HK-2 (cell line): ENCODE measurements around the gene MOCS1.

Source experiments
- DNase-seq: peaks from one replicate; pipeline ENCODE4 v3.0.0-alpha.2; 2018; ENCODE audit not compliant: unreplicated experiment

Gene MOCS1

DNA sequence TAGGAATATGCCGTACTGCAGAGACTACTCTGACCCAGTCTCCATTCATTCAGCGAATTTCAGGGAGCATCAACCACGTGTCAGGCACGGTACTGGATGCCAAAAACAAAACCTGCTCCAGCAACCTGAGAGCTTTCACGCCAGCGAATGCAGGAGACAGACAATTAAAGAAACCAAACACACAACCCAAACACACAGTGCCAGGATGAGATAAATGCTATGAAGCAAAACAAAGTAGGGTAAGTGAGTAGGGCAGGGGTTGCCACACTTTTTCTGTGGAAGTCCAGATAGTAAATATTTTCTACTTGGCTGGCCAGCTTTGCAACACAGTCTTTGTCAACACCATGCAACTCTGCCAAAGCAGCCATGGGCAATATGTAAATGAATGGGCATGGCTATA, 10.0 kb downstream of the MOCS1 start:
- no peak for DNase-seq

DNA sequence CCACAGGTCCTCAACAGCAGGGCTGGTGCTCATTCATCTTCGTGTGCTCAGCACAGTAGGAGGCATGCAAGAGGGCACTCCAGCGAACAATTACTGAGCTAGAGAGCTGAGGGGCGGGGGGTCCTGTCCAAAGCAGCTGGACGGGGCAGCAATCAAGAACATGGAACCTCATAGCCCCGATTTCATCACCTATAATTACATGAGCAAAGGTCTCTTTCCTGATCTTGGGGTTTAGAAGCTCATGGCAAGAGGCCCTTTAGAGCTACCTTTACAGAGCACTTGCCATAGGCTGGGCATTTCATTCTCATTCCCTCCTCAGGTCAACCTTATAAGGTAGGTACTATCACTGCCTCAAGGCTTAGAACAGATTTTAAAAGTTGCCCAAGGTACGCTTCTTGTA, 10.4 kb downstream of the MOCS1 start:
- DNase-seq: no peak

DNA sequence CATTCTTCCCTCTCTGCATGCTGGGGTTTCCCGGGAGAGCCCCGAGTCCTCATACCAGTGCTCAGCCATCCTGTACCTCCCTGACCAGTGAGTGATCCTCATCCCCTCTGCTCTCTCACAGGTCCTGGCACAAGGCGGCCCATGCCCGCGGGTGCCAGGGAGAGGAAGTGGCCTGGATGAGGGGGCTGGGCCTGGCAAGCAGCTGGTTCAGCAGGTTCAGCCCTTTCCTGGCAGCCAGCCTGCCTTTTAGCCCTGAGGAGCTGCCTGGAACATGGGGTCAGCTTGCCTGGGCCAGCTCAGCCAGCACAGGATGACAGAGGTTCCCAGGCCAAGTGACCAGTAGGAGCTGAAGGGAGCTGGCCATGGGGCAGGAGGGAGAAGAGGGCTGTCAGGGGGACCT, 10.9 kb downstream of the MOCS1 start:
- no peak for DNase-seq

DNA sequence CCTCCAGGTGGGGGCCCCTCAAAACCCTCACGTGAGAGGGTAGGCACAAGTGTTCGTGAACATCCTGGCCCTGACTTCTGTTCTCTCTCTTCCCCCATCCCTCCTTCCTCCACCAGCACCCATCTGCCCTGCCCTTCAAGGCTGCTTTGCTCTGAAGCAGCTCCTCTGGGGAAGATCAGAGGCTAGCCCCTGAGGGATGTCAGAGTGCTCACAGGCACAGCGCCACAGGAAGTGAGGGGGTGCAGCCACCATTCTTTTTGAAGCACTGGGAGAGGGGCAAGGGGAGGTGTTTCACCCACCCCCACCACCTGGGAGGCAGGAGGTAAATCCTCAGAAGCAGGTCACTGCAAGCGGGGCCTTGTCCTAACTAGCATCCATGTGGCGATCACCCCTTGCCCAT, 11.4 kb downstream of the MOCS1 start:
- no peak for DNase-seq

DNA sequence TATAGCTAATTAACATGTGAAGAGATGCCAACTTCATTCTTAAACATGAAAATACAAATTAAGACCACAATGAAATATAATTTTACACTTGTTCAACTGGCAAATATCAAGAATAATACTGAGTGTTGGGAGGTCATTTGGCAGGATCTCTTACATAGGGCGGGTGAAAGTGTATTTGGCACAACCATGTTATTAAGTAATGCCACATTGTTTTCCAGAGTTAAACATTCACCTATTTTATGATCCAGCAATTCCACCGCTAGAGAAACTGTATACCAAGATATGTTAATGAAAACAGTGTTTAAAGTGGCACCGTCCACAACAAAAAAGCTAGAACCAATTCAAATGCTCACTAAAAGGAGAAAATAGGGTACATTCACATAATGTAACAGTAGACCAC, 14.1 kb downstream of the MOCS1 start:
- no peak for DNase-seq

DNA sequence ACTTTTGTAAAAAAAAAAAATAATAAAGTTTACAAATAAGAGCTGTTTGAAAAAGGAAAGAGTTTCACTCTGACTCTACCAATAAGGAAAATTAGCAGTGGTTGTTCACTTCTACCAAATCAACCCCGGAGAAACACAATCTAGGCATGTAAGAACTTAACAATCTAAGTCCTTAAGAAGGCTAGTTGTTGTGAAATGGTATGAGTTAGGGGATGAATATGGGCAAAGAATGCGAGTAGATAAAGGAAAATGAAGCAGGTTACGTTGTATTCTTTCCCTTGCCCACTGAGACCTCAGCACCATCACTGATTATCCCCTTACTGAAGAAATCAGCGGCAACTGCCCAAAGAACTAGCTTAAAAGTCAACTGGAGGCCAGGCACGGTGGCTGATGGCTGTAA, 15.4 kb downstream of the MOCS1 start:
- DNase-seq: no peak

DNA sequence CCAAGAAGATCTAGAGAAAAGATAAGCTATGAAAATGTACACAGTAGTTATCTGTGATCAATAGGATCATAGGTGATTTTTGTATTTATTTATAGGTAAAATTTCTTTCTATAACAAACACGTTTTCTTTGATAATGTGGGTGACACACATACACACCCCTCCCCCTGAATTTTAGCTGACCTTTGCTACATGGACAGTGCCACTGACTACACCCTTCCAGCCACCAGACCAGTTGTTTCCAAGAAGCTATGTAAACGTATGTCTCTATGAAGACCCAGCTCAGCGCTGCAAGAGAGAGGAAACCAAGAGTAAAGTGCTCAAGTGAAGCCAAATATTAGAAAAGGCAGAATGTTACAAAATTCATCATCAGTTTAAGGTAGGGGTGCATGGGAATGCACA, 16.3 kb downstream of the MOCS1 start:
- no peak for DNase-seq

DNA sequence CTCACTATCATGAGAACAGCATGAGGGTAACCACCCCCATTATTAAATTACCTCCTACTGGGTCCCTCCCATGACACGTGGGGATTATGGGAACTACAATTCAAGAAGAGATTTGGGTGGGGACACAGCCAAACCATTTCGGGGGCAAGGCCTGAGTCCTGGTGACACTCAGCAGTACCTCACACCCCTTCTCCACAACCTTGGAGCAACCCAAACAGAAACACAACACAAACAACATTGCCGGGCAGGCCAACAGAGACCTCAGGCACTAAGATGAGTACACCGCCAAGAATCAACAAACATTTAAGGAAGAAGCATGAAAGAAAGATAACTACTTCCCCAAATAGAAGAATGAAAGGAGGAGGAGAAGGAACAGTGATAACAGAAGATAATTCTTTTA, 16.9 kb downstream of the MOCS1 start:
- DNase-seq: no peak

DNA sequence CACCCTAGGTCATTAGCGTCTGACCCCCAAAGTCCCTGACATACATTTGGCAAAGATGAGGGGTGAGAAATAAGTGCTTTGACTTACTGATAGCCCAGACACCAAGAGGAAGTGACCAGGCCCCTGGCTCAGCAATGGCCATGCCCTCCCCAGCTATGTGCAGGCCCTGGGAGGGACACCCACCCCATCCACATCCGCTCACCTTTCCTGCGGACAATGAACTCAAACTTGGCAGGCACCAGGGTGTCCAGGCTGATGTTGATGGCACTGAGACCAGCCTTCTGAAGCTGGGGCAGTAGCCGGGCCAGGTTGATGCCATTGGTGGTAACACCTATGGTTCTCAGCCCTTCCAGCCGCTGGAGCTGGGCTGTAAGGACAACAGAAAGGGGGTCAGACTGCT, 18.4 kb downstream of the MOCS1 start:
- DNase-seq: no peak

DNA sequence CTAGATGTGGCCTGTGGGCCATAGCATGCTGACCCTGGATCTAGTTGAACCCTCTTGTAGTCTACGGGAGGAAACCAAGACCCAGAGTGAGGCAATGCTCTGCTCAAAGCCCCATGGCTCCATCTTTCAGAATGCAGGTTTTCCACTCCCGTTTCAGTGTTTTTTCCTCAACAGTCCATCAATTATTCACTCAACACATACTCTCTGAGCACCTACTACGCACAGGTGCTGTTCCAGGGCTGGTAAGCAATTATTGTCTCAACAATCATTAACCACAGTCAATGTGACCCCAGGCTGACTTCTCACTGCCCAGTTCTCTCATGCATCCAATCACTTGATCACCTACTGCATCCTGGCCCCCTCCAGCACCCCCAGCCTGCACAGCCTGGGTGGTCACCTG, 20.0 kb downstream of the MOCS1 start:
- no peak for DNase-seq

DNA sequence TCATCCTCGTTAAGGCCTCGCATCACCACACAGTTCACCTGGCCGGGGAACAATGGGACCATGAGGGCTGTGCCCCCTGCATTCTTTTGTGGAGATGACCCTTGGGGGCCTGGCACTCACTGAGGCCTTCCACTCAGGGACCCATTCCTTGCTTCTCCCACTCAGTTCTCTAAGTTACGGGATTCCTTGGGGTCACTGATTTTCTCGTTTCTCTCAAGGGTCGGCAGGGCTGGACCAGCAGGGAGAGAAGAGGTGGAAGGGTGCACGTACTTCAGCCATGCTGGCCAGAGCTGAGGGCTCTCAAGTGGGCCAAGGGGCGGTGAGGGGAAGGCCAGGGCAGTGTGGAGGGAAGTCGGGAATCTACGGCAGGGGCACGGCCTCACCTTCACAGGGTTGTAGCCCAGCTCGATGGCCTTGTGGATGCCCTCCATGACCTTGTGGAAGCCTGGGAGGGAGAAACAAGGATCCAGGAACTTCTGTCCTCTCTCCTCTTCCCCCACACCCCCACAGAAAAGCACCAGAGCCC, 20.8 kb downstream of the MOCS1 start:
- no peak for DNase-seq

DNA sequence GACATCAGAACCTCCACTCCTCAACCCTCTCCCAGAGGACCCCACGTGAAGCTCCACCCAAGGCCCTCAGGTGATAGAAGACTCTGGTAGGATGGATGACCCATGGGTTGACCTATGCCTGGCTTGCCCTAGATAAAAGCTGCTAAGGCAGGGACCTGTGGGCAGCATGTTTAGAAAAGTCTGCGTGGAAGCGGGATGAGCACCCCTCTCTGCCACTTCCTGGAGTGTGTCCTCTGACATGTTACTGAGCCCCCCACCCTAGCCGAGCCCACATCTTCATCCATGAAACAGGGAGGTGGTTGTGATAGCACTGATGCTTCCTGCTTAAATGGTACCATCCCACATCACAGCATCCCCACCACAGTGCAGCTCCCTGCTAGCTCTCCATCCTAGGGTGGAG, 21.8 kb downstream of the MOCS1 start:
- no peak for DNase-seq

DNA sequence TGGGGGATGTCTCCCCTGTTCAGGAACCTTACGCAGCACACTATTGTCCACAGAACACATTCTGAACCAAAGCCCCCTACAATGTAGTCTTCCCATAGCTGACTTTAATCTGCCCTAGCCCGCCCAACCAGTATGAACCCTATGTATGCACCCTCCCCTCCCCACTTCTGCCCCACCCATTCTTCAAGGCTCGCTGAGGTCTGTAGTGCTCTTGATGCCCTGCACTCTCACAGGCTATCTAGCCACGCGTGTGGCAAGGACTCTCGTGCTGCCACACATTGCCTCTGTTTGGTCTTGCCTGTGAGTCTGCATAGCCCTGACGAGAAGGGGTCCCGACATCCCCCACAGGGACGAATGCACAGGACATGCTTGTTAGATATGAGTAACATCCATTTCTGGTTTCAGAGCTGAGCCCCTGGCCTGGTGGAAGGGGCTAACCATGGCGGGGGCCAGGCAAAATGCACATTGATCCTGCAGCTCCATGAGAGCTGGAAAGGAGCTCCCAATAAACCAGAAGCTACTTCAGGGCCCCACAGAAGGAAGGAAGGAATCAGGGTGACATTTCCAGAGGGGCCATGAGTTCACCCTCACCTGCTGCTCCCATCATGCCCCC, 22.6 kb downstream of the MOCS1 start:
- no peak for DNase-seq

DNA sequence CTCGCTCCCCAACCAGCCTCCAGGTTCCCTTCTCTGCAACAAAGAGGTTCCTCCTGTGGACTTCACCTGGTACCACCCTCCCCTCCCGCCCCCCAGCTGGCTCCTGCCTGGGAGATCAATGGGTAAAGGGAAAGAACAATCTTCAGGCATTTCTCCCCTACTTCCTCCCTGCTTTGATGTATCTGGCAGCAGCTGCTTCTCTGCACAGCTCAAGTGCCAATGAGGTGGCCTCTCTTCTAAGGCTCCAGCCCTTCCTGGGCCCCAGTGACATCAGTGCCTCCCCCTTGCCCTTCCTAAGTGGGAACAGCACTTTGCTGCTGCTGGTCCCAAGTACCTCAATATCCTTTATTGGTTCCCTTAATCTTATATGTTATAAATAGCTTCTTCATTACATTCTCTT, 23.5 kb downstream of the MOCS1 start:
- no peak for DNase-seq

DNA sequence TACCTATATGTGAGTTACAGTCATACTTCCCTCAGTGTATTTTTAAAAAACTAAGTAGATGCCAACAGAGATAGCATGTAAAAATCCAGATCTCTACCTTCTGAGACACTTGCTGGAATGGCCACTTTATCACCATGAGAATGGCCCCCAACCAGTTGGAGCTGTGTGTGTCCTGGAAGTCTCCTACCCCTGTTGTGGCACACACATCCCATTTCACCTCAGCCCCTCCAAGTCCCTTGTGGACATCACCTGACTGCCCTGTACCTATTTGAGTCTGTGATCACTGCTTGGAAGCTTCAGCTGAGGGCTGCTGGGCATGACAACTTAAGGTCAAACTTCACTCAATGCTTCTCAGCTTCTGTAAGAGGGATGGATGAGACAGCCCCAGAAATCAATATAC, 24.1 kb downstream of the MOCS1 start:
- DNase-seq: no peak

DNA sequence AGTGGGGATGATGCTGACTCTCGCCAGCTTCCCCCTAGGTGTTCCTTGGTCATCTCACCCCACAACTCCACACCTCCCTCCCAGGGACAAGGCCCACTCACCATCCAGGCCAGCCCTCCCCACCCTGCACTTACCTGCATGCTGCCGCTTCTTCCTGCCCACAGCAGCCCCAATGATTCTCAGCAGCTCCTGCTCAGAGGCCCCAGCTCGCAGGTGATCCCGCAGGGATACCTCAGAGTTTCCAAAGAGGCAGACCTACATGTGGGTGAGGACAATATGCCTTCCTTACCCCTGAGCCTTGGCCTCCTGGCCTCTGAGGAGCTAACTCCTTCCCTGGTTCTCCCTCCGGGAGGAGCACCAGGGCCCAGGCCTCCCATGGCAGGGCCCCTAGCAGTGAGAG, 24.6 kb downstream of the MOCS1 start:
- DNase-seq: no peak

DNA sequence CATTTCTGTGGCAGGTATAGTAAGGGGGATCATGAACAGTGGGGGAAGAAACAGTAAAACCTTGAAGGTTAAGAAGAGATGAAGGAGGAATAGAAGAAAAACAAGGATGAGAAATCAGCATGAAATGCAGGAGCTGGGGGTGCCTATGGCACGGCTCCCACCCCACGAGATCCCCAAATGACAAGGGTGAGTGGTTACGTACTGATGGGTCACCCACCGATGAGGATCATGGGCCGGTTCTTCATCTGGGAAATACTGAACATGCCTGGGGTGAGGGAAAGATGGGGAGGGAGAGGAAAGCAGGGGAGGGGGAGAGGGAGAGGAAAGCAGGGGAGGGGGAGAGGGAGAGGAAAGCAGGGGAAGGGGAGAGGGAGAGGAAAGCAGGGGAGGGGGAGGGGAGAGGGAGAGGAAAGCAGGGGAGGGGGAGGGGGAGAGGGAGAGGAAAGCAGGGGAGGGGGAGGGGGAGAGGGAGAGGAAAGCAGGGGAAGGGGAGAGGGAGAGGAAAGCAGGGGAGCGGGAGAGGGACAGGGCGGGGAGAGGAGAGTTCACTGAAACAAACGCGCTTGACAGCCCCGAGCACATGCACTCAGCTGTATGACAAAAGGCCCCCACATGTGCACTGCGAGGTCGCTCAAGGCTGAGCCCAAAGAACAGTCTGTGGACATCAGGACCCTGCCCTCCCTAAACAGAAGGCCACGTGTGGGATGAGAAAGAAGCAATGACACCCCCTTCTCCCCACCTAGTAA, 25.3 kb downstream of the MOCS1 start:
- DNase-seq: no peak

DNA sequence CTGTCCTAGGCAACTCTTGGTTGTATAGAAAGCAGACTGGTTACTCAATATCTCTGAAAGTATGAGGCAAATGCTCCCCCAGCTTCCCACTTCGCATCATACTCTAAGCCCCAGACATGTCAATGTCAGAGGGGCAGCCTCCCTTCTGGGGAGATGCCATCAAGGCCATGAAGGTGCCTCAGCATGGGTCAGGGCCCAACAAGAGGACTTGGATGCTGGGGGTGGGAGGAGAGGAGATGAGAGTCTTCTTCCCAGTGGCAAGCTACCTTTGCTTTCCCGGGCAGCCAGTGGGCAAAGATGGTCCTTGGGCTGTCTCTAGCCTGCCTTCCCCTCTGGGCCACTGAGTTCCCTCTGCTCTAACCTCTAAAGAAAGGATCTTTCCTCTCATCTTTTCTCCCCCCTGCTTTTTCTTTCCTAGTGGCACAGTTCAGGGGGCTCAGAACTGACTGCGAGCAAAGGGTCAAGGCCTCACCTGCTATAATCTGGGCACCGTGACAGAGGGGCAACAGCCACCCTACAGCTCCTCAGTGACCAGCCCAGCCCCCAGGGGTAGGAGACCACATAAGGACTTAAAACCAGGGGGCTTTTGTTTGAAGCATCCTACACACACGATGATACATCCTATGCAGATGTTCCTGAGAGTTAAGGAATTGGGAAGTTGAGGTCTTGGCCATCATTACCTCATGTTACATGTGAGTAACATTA, 26.2 kb downstream of the MOCS1 start:
- no peak for DNase-seq

DNA sequence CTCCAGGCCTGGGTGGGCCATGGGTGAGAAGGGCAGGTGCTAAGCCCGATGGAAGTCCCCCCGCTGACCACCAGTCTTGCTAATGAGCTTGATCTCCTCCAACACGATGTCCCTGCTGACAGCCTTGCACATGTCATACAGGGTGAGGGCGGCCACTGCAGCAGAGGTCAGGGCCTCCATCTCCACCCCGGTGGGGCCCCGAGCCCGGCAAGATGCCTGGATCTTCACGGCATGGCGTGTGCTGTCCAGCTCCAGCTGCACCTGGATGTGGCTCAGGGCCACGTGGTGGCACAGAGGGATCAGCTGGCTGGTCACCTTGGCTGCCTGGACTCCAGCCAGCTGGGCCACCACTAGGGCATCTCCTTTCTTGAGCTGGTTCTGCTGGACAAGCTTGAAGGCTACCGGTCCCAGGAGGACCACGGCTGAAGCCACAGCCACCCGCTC, 27.9 kb downstream of the MOCS1 start:
- DNase-seq: no peak

DNA sequence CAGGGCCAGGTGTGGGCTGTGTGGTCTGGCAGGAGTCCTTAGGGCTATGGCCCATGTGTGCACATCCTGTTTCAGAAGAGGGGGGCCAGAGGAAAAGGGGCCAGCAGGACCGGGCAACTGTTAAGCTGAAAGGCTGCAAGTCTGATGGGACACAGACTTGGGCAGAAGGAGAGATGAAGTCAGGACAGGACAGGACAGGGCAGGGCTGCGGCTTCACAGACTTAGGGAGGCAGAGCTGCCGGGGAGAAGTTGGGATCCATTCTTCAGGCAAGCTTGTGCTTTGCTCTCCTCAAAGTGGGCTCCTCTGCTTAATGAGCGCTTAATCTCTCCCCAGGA, 28.7 kb downstream of the MOCS1 start:
- no peak for DNase-seq

DNA sequence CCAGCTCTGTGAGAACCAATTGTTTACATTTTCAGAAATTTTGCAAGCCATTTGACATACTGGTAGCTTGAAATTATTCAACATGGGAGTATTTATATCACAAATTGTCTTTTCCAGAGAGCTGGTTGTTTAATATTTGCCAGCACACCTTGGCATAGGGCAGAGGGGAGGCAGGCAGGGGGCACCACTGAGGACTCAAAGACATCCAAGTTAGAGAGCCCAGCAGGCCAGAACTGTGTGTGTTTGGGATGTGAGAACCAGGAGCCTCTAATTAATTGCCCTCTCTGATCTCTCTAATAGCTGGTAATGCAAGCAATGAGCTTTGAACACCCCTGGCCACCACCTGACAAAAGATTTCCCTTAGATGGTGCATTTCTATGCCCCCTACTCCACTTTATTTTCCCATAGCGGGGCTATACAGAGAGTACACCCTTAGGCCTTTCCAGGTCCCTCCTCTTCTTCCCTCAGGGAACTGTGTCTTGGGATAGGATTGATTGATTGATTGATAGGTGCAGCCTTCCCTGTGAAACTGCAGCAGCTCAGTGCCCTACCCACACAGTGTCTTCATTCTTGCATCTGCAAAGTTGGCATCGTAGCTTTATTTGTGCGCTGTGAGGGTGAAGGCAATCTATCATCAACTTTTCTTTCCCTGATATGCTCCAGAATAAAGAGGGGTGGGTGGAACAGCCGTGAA, 29.2 kb downstream of the MOCS1 start:
- no peak for DNase-seq

DNA sequence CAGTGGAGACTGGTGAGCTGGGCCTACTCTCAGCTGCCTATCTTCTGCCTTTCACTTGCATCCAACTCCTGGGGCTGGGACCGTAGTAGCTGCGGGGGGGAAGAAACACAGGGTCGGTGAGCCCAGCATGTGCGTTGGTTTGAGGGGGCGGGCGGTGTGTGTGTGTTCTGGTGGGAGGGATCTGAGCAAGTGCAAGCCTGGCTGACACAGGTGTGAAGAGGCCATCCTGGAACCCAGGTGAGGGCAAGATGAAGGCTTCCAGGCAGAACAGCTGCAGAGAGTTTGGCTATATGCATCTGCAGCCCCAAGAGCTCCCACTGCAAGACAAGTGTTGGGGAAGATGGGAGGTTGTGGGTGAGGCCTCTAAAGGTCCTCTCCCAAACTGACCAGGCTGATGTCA, 30.6 kb downstream of the MOCS1 start:
- DNase-seq: no peak
